ENCODE measurements around the gene CCT7.

- no peak for TF ChIP-seq POLR2AphosphoS5 (IDR thresholded peaks at IDR 0.05; ENCODE audit: low read length)
- TF ChIP-seq RFX5 (IDR thresholded peaks at IDR 0.05; ENCODE audit: low read depth, low read length) = no peak
- TF ChIP-seq MYC (IDR thresholded peaks at IDR 0.05; ENCODE audit: insufficient read depth, insufficient read length, insufficient replicate concordance, low read length, severe bottlenecking) = no peak
Observed at GRCh38 chr2:73257425-73258125, 23.5 kb downstream of the CCT7 start.
